ENCODE measurements around the gene CLCA2. TPM values are rescaled to one million over a fixed set of nuclear protein-coding genes. Genes with fewer than 3 reads are reported as not detected.

CLCA2 gene
- total RNA-seq, 1 experiment from 2014 or later = not detected

GRCh38 chr1:86468501-86468977 is 44.6 kb downstream of the CLCA2 start, which contains the start of gene CLCA1:
TSS of gene CLCA1 (plus strand) at chr1:86468927. CDS start at chr1:86468972, 45 bp downstream.
- no TSS peak for BruUV-seq (replicated peaks)
- in situ Hi-C loops (cut with HindIII; ENCODE audit: low pct_unique_long_range_greater_than_20kb, low sequenced_read_pairs) (no loop called here), intact Hi-C loops (cut with micrococcal nuclease; ENCODE audit: unreplicated experiment) (no loop called here)
- Histone ChIP-seq H3K4me3 (ENCODE audit: low read depth in 2 of 2, low read length in 2 of 2) (no peak within 1 kb of the TSS), H3K4me1 (ENCODE audit: control insufficient read depth, insufficient read depth, low read length) (no peaks in the 10 kb centered on the region), H3K27ac (ENCODE audit: low read length) (no peak within 1 kb of the TSS), H3K36me3 (ENCODE audit: control insufficient read depth, insufficient read depth, low read length) (no peaks in the 10 kb centered on the region), H3K9me3 (ENCODE audit: control insufficient read depth, insufficient read depth, low read depth, low read length) (no peaks in the 10 kb centered on the region), H3K27me3 (ENCODE audit: control insufficient read depth, insufficient read depth, low read length) (peaks cover 32% of the 10 kb centered on the region)
- ChIA-PET POLR2A (no interaction called here), CTCF (no interaction called here)
- ATAC-seq (no peak), DNase-seq (ENCODE audit: low read depth, low spot score) (no peak)
- no peak for TF ChIP-seq SIN3A (IDR thresholded peaks at IDR 0.05; ENCODE audit: borderline replicate concordance, insufficient read depth, low read depth, low read length)
- TF ChIP-seq TCF7L2 (IDR thresholded peaks at IDR 0.05; ENCODE audit: low read depth, low read length) = no peak
- no peak for TF ChIP-seq POLR2AphosphoS5 (IDR thresholded peaks at IDR 0.05; ENCODE audit: low read depth, low read length)

DNA sequence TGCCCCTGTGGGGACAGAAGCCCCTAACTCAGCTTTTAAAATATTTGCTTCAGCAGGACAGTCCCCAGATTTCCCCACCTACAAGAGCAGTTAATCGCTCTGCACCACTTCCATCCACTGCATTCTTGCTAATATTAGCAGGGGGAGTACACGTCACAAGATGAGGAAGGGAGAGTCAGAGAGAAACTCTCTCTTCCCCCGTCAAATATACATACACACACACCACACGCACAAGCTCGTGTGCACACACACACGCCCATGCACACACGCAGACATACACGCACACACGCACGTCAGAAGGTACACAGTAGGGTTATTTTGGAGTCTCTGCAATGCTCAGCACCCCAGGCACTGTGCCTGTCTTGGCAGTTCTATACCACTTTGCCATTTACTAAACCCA is 46.9 kb downstream of the CLCA2 start:
- Histone ChIP-seq H3K27ac (ENCODE audit: low read length) (no peak overlapping the region), H3K4me1 (ENCODE audit: control insufficient read depth, insufficient read depth, low read length) (no peaks in the 10 kb centered on the region), H3K36me3 (ENCODE audit: control insufficient read depth, insufficient read depth, low read length) (no peaks in the 10 kb centered on the region), H3K9me3 (ENCODE audit: control insufficient read depth, insufficient read depth, low read depth, low read length) (no peaks in the 10 kb centered on the region), H3K4me3 (ENCODE audit: low read depth in 2 of 2, low read length in 2 of 2) (no peak overlapping the region), H3K27me3 (ENCODE audit: control insufficient read depth, insufficient read depth, low read length) (peaks cover 29% of the 10 kb centered on the region)
- DNase-seq (ENCODE audit: low read depth, low spot score) (no peak), ATAC-seq (no peak)
- in situ Hi-C loops (cut with HindIII; ENCODE audit: low pct_unique_long_range_greater_than_20kb, low sequenced_read_pairs) = no loop called here
- intact Hi-C loops (cut with micrococcal nuclease; ENCODE audit: unreplicated experiment) = loop anchor here (5.0 to 10.0 kb wide), 2 partner anchors 89 to 214 kb away; no protein-coding TSS in a partner anchor
- ChIA-PET POLR2A (no interaction called here), CTCF (no interaction called here)
- TF ChIP-seq SIN3A (IDR thresholded peaks at IDR 0.05; ENCODE audit: borderline replicate concordance, insufficient read depth, low read depth, low read length) = no peak
- no peak for TF ChIP-seq REST (IDR thresholded peaks at IDR 0.05; ENCODE audit: insufficient read depth in 1 of 2, low read depth in 2 of 2, low read length in 1 of 2)
- no peak for TF ChIP-seq CTCF (IDR thresholded peaks at IDR 0.05)
- TF ChIP-seq TCF7L2 (IDR thresholded peaks at IDR 0.05; ENCODE audit: low read depth, low read length) = no peak
- no peak for TF ChIP-seq POLR2AphosphoS5 (IDR thresholded peaks at IDR 0.05; ENCODE audit: low read depth, low read length)
- BruUV-seq (replicated peaks) = no TSS peak

DNA sequence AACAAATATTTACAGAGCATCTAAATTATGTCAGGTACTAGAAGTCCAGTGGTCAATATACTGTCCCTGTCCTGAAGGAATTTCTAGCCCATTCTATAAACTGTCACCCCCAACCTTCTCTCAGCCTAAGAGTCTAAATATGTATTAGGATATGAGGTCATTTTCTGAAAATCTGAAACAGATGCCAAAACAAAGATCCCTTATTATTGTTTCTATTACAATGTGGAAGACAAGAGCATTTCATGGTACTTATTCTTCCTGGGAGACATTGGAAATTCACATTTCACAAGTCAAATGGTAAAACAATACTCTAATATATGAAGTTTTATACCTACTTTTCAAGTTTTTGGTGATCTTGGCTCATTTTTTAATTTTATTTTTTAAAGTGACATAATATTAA is 47.3 kb downstream of the CLCA2 start:
- in situ Hi-C loops (cut with HindIII; ENCODE audit: low pct_unique_long_range_greater_than_20kb, low sequenced_read_pairs) = no loop called here
- H3K4me3 ChIP-seq (ENCODE audit: low read depth in 2 of 2, low read length in 2 of 2) = no peak overlapping the region
- BruUV-seq (replicated peaks) = no TSS peak
- H3K4me1 ChIP-seq (ENCODE audit: control insufficient read depth, insufficient read depth, low read length) = no peaks in the 10 kb centered on the region
- H3K27me3 ChIP-seq (ENCODE audit: control insufficient read depth, insufficient read depth, low read length) = peaks cover 29% of the 10 kb centered on the region
- ATAC-seq (no peak), DNase-seq (ENCODE audit: low read depth, low spot score) (no peak)
- intact Hi-C loops (cut with micrococcal nuclease; ENCODE audit: unreplicated experiment) = loop anchor here (5.0 to 10.0 kb wide), 2 partner anchors 89 to 214 kb away; no protein-coding TSS in a partner anchor
- H3K36me3 ChIP-seq (ENCODE audit: control insufficient read depth, insufficient read depth, low read length) = no peaks in the 10 kb centered on the region
- ChIA-PET POLR2A (no interaction called here), CTCF (no interaction called here)
- no peak overlapping the region for H3K27ac ChIP-seq (ENCODE audit: low read length)
- no peaks in the 10 kb centered on the region for H3K9me3 ChIP-seq (ENCODE audit: control insufficient read depth, insufficient read depth, low read depth, low read length)
- TF ChIP-seq CTCF (IDR thresholded peaks at IDR 0.05) (no peak), TCF7L2 (IDR thresholded peaks at IDR 0.05; ENCODE audit: low read depth, low read length) (no peak), POLR2AphosphoS5 (IDR thresholded peaks at IDR 0.05; ENCODE audit: low read depth, low read length) (no peak)

All from Panc1 (cell line).